DOHH2 (cell line): ENCODE data around the gene CDKL5.

Source experiments
- EZH2phosphoT487 ChIP-seq: fragments of 200-600 bp; sonication (generic); IDR thresholded peaks from 2 replicates; pipeline ENCODE4 v1.6.1; 2017; ENCODE audit warnings: borderline replicate concordance, mild to moderate bottlenecking, antibody characterized with exemption, low read length, moderate library complexity, mixed read lengths
- TF ChIP-seq, protein P1 (sequence below): fragments of 200-600 bp; sonication (generic); IDR thresholded peaks from one replicate; pipeline ENCODE4 v1.5.1; 2014; ENCODE audit warnings: antibody characterized with exemption, mild to moderate bottlenecking, low read depth, low read length; ENCODE audit not compliant: poor library complexity, severe bottlenecking

GRCh38 chrX:18575744-18576143 is 150.3 kb downstream of the CDKL5 start:
- TF ChIP-seq, protein P1, sequence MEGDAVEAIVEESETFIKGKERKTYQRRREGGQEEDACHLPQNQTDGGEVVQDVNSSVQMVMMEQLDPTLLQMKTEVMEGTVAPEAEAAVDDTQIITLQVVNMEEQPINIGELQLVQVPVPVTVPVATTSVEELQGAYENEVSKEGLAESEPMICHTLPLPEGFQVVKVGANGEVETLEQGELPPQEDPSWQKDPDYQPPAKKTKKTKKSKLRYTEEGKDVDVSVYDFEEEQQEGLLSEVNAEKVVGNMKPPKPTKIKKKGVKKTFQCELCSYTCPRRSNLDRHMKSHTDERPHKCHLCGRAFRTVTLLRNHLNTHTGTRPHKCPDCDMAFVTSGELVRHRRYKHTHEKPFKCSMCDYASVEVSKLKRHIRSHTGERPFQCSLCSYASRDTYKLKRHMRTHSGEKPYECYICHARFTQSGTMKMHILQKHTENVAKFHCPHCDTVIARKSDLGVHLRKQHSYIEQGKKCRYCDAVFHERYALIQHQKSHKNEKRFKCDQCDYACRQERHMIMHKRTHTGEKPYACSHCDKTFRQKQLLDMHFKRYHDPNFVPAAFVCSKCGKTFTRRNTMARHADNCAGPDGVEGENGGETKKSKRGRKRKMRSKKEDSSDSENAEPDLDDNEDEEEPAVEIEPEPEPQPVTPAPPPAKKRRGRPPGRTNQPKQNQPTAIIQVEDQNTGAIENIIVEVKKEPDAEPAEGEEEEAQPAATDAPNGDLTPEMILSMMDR: no peak
- no peak for TF ChIP-seq EZH2phosphoT487
